HTERT RPE-1 (cell line): ENCODE results near the gene FAXC.
"Not testable (repeated sequence)": the region's sequence is repeated elsewhere in the genome, so short reads cannot be mapped to it uniquely, and the experiment has no call there.

ENCODE experiments used
- in situ Hi-C: fragments of 300-500 bp; cut with MboI; formaldehyde crosslinking; loops from 4 replicates; pipeline ENCODE4 v1.14.3; 2020; ENCODE audit warnings: low sequenced_read_pairs

FAXC gene

DNA sequence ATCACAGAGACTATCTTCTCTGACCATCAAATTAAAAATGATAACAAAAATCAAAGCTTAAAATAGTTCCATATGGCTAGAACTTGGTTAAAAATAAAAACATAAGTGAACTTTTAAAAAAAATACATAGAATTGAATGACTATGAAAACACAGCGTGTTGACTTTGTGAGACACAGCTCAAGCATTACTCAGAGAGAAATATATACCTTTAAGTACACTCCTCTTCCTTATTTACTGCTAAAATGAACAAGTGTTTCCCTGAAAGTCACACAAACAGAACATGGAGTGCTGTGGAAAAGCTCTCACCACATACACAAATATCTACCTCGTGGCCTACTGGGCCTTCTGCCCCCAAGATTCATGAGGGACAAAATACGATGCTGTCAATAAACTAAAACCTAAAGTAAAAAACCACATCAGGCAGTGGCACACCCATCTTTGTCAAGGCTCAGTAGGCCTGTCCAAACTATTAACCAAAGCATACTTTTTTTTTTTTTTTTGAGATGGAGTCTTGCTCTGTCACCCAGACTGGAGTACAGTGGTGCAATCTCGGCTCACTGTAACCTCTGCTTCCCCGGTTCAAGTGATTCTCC, 7.5 kb downstream of the FAXC start:
- in situ Hi-C loops, result no loop called here

DNA sequence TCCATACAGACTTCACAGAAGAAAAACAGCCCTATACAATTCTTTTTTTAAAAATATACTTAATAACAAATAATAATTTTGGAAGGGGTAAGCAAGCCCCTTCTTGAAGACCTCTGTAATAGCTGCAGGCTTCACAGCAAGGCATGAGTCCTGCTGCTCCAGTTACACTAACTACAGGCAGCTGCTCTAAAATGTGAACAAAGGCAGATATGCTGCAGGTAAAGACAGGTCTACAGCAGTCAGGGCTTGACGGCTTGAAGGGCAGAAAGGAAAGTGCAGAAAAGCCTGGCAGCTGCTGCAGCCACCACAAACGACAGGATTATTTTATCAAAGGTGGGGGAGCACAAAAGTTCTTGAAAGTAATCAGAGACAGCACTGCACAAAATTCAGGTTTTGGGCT, 11.3 kb downstream of the FAXC start:
- in situ Hi-C loops, result no loop called here

DNA sequence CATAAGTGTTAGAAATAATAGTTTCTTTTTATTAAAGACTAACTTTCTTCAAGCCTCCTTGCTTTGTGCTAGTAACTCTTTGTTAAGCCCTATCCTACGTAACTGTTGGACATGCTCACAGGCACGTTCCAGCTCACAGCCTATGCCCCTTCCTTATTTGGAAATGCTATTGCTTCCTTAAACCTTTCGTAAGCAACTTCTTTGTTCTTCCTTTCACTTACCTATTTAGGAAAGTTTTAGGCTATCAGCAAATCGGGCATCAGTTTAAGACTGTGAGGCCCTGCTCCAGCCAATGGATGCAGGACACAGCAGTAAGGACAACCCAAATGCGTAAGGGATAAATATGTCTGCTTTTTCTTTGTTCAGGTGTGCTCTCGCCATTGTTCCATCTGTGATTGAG, 14.2 kb downstream of the FAXC start:
- in situ Hi-C loops, result not testable (repeated sequence)

DNA sequence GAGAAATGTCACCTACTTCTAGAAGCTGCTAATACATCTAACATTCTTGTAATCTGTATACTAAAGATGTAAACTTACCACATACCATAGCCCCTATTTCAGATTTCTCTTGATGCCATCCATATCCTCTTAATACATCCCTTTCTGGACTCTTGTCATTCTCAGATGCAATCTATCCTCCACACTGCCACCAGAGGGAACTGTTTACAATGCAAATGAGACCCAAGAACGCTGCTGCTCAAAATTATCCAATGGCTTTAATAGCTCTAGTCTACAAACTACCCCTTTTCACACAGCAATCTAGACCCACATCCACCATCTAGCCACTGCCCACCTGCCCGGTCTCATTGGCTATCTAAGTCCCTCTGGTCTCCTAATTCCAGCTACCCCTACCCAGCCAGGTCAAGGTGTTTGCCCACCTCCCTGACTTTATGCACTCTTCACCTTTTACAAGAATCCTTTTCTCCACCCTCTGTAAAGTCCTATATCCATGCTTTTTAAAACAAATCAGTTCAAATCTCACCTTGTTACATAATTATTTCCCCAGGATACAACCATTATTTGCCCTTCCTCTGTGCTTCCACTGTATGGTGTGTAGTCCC, 14.8 kb downstream of the FAXC start:
- in situ Hi-C loops, result no loop called here

DNA sequence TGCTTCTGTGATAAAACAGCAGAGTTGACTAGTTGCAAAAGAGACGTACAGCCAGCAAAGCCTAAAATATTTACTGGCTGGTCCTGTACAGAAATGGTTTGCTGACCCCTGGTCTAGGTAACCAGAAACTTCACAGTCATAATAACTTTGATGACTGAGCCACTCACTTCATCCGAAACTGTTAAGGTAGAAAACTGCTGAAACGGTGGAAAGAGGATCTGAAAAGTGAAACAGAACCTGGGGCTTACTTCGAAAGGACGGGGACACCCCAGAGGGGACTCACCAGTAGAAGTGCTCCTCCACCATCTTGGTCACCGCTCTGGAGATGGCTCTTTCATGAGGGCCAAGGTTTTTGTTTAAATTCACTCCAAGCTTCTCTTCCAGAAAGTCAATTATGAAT, 16.4 kb downstream of the FAXC start:
- in situ Hi-C loops, result no loop called here

DNA sequence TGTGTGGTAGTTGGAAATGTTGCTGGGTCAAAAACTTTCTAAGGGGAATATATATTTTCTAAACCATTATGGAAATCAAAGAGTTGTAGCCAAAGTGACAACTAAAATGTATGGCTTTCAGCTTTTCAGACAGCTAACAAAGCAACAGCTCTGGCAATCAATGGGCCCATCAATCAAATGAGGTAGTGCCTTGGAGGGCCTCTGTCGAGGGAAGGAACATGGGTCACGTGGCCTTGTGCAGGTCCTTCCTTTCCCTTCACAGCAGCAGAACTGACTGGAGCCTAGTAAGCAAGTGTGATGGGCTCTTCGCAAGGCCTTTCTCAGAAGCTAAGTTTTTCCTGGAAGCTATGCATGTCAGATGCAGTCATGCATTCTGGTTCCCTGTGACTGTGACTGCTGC, 17.9 kb downstream of the FAXC start:
- in situ Hi-C loops, result no loop called here

DNA sequence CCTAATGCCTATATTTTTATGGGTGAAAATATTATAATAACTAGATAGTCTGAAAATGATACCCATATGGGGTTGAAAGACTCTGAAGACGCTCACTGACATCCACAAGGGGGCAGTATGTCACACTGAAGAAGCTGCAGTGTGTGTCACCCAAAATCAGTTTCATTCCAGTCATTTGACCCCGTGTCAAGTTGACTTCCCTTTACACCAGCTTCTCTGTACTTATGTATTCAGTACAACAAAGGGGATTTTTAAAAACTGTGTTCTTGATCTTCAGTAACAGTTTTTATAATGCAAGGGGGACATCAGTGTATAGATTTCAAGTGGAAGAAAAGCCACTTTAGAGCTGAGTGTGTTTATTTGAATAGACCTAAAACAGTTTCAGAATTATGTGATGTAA, 19.3 kb downstream of the FAXC start:
- in situ Hi-C loops, result no loop called here

DNA sequence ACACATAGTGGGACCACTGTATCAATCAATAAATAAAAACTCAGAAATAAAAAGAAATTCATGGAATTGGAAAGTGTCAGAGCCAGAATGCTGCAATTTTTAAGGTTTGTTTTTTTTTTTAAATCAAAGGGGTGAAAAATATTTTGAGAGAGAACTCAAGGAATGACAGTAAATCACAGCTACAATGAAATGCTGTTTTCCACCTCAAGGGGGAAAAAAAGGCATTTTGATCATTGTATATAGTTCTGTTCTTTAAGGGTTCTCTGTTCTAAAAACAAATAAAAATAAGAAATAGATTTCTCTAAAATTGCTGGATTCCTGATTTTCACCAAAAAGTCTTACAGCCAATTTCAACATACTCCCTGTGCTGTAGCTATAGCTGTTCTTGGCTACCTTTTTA, 24.5 kb downstream of the FAXC start:
- in situ Hi-C loops, result no loop called here

DNA sequence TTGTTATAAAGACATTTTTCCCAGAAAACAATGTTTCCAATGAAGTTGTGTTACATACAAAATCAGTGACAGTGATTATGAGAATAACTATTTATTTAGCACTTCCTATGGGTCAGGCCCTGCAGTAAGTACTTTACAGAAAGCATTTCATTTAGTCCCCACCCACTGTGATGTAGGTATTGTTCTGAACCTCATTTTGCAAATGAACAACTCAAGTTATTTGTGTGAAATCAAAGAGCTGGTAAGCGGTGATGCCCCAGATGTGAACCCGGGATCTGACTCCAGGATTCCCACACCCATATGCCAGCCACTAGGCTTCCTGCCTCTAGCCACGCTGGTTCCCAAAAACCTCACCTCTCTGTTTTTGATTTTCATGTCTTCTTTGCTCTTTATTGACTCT, 30.9 kb downstream of the FAXC start:
- in situ Hi-C loops, result no loop called here

DNA sequence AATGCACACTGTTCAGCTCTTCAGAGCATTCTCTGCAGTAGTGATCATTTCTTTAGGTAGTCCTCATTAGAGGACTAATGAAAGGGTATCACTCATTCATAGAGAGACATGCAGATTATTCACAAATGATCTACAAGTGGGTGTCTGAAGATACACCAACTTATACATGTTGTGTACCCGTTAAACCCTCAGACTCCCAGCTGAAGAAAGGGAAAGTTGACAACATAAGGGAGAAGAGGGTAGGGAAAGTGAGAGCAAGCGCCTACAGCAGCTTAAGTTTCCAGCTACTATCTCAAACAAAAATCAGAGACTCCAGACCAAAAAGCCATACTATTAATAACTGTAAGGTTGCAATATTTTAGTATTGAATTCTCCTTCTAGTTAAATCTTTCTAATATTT, 37.1 kb downstream of the FAXC start:
- in situ Hi-C loops, result no loop called here

DNA sequence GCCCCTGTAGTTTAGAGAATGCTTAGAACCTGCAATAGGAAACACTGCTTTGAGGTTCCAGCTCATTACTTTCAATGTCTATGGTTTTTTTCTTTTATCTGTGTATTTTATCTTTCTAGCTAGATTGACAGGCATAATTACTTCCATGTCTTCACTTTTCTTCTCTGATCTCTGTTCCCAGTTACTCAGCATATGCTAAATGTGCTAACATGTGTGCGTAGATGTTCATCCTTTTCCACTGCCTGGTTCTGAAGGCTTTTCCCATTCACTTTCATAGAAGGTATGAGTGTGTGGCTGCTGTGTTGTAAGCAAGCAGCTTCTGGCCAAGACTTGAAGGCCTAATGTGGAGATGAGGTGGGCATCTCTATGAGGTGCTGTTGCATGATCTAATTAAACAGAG, 38.9 kb downstream of the FAXC start:
- in situ Hi-C loops, result no loop called here

DNA sequence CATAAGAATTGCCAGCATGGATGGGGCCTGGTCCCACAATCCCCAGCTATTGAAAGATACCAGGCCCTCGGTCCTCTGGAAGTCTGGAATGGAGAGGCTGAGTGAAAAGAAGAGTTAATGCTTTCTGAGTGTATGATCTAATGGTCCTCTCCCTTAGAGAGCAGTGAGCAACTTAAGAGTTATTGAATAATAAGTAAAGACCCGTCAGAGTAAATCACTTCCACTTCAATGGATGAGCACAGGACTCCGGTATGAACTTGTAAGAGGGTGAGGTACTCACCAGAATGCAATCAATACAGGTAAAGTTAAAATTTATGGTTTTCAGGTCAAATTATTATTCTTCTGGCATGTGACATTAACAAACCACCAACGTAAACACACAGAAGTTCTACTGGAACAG, 39.9 kb downstream of the FAXC start:
- in situ Hi-C loops, result no loop called here

DNA sequence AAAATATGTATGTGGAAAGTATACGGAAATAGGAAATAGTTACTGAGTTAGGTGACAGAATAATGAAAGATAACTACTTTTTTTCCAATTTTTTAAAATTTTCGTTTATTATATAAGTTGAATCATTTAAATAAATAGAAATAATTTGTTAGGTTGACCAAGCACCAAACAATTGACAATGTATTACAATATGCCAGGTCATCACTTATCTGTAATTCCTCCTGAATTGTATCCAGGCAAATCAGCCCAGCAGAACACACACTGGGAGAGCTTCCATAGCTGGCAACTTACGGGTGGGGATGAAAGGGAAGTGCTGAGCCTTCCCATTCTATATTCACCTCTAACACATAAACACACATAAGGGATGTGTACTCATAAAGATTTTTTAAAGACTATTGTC, 40.7 kb downstream of the FAXC start:
- in situ Hi-C loops, result no loop called here

DNA sequence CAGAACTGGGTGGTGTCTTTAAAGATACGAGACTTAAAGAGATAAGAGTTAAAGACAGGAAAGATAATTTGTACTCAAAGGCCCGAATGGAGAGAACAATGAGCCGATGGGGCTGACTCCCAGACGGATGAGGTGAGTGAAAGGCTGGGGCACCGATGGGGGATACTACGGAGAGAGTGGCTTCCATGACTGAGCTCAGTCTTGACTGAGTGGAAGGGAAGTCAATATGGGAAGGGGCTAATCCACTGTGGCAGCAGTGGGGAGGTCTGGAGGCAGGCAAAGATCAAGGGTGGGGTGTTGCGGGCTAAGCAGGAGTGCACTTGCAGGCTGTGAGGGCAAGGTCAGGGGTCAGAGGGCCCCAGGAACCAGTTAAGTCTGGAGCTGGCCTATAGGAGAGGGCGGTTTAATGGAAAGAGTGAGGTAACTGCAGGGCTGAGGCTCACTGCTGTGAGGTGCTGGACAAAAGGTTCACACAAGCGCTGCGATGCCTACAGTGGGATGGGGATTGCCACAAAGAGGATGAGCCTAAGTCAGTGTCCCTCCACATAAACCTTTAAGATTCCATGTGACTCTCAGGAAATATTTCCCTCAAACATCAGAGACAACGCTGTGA, 42.1 kb downstream of the FAXC start:
- in situ Hi-C loops, result no loop called here

DNA sequence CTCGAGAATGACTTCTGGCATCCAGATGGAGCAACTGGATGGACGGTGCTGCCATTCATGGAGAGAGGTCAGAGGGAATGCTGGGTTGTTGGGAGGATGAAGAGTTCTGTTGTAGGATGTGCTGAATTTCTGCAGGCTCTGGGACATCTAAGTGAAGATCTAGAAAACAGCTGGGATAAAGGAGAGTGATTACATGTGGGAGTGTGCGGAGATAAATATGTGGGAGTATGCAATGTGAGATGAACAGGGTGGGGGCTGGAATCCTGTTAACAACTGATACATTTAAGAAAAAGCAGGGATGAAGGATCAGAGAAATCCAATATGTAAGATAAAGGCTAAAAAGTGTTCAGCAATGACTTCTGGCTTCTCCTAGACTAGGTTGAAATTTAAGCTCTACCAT, 43.1 kb downstream of the FAXC start:
- in situ Hi-C loops, result no loop called here

DNA sequence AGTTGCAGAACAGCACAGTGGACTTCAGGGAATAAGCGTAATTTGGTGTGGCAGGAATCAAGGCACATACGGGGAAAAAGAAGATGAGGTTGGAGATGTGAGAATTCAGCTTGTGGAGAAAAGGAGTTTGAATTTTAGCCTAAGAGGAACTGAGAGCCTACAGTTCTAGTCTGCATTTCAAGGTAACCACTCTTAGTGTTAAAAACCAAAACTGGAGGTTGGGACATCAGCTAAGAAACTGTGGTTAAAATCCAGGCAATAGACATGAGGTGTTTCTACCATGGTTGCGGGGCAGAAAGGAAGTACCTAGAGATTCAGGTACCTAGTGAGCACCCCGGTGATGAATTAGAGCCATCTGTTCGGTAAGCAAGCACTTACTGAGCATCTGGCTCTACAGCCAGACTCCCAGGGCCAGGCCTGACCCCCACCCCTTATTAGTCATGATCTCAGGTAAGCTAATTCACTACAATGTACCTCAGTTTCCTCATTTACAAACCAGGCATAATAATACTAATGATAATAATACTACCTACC, 44.4 kb downstream of the FAXC start:
- in situ Hi-C loops, result no loop called here

DNA sequence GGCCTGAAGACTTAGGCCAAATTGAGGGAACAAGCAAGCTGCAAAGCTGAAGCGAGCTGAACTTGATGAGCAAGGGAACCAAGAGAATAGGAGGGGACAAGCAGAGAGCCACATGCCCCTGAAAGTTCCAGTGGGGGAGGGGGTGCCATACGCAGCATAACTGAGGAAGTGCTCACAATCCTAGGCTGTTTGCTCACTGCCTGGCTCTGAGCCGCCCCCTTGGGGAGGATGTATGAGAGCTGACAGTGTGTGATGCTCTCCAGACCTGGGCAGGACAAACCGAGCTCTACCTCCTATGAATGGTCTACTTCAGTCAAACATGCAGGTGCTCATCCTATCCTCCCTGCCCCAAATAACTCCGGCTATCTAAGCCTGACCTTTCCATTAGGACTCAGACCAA, 52.1 kb downstream of the FAXC start:
- in situ Hi-C loops, result no loop called here

DNA sequence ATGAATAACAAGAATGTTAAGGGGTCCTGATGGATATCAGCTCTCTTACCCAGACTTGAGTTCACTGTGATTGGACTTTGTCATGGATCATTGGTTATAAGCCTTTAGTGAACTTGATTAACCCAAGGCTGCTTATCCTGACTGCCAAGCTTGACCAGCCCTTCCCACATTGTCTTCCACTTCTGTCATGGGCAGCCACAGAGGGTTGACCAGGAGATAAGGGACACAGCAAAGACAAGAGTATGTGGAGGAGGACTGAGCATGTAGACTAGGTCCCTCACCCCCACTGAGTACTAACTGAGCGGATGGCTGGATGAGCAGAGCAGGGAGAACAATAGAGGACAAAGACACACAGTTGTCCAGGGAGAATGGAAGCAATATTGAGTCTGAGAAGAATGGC, 52.5 kb downstream of the FAXC start:
- in situ Hi-C loops, result no loop called here

DNA sequence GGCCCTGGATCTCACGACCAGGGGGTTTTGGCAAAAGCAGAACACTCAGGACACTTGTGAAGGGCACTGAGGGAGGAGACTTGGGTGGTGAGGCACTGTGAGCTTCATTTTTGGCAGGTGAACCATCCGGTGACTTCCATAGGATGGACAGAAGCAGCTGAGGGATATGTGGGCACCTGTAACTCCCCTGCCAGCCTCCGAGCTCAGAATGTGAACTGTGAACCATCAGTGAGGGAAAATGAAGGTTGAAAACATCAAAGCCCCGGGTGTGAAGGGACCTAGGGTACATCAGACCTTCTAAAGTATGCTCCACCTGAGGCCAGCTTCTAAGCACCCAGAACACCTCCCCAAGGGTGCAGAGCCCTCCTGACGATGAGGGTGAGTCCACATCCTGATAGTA, 53.2 kb downstream of the FAXC start:
- in situ Hi-C loops, result no loop called here

DNA sequence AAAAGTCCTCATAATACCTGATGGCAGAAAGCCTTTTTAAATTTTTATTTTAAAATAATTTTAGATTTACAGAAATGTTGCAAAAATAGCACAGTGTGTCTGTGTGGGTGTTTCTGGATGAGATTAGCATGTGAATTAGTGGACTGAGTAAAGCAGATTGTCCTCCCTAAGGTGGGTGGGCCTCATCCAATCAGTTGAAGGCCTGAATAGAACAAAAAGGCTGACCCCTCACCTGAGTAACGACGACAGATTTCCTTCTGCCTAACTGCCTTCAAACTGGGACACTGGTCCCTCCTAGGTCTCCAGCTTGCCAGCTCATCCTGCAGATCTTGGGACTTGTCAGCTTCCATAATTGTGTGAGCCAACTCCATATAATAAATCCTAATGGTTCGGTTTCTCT, 54.2 kb downstream of the FAXC start:
- in situ Hi-C loops, result no loop called here

DNA sequence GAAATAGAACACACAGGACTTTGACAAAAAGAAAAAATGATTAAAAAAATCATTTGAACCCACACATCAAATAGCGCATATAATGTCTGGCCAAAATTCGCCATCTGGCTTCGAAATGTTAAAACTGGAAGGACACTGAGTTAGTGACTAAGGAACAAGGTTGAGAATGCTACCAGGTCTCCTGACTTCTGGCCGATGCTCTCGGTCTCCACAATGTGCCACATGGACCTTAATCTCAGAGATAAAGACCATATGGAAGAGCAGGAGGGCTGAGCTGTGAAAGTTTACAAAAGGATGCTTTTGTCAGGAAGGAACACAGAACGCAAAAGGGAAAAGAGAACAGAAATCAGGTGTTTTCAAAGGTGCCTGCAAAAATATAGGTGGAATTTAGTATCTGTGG, 54.7 kb downstream of the FAXC start:
- in situ Hi-C loops, result no loop called here

DNA sequence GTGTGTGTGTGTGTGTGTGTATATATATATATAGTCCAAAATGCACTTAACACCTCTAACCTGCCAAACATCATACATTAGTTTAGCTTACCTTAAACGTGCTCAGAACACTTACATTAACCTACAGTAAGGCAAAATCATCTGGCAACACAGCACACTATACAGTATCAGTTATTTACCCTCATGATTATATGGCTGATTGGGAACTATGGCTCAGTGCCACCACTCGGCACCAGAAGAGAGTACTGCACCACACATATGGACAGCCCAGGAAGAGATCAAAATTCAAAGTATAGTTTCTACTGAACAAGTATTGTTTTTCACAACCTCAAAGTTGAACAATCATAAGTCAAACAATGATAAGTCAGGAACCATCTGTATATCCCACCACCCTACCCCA, 59.8 kb downstream of the FAXC start:
- in situ Hi-C loops, result no loop called here

DNA sequence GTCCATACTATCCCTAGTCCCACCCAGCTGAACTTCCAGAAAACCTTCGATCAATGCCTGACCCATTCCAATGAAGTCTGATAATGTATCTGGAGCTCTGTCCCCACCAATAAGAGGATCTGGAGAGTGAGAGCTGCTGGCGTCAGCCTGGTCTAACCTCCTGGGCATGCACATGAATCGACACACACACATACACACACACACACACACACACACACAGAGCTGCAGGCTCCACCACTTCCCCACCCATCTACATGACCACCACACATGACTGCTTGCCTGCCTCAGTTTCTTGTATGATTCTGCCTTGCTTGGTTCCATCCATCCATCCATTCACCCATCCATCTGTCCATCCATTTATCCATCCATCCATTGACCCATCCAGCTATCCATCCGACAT, 60.8 kb downstream of the FAXC start:
- in situ Hi-C loops, result no loop called here
